ENCODE data around the gene CFAP65. TPM values are rescaled to one million over a fixed set of nuclear protein-coding genes. Genes with fewer than 3 reads are reported as not detected.

Gene CFAP65
- total RNA-seq, 1 donor from 2014 or later: 0.18 TPM

- intact Hi-C loops (cut with DNase I): loop anchor here (10.0 kb wide), 1 partner anchor 130 kb away; no protein-coding TSS in a partner anchor
- no peak for ATAC-seq
- no peak for DNase-seq (ENCODE audit: low spot score)
Measured at GRCh38 chr2:218984239-218985020, 56.9 kb downstream of the CFAP65 start.

DNA sequence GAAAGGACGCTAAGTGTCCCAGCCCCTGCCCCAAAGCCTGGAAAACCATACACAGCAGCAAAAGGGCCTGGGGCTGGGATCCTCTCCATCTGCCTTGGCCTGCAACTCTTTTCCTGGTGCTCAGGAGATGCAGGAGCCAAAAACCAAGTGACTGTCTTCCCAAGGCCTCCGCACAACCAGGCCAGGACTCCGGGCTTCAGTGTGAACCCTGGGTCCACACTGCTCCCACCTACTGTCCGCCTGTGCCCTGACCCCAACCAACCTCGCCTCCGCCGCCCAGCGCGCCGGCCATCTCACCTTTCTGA is 57.4 kb downstream of the CFAP65 start:
- no peak for DNase-seq (ENCODE audit: low spot score)
- intact Hi-C loops (cut with DNase I): loop anchor here (10.0 kb wide), 1 partner anchor 131 kb away; no protein-coding TSS in a partner anchor
- no peak for ATAC-seq

DNA sequence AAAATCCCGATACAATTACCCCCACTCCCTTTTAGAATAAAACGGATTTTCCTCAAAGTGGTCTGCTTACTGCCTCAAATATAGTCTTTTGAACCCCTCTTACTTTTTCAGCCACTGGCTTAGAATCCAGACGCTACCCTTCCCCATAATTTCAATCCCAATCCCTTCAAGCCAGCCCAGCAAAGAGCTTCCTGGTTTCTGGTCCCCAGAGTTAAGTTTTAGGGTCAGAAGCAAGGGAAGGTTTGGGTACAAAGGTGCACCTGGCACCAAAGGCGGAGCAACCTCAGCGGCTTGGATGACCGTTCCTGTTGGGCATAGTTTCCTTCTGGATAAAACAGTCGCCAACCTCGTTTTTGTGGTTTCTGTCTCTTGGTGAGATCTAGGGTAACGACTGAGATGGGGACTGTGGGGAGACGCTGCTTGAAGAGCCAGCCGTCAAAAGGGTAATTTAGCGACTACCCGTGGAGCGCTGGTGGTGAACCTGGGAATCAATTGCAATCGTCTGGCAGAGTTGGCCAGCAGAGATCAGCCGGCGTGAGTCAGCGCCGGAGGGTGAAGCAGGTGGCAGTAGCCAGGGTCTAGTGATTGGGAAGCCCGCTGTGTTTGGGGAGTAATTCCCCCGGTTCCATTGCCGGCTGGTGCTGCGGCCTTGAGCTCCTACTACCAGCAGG is 57.9 kb downstream of the CFAP65 start:
- ATAC-seq (no peak), DNase-seq (ENCODE audit: low spot score) (no peak)
- intact Hi-C loops (cut with DNase I): loop anchor here (10.0 kb wide), 1 partner anchor 131 kb away; no protein-coding TSS in a partner anchor

GRCh38 chr2:218982586-218983262 is 58.6 kb downstream of the CFAP65 start:
- DNase-seq (ENCODE audit: low spot score): no peak
- no peak for ATAC-seq
- intact Hi-C loops (cut with DNase I): loop anchor here (10.0 kb wide), 1 partner anchor 132 kb away; no protein-coding TSS in a partner anchor

DNA sequence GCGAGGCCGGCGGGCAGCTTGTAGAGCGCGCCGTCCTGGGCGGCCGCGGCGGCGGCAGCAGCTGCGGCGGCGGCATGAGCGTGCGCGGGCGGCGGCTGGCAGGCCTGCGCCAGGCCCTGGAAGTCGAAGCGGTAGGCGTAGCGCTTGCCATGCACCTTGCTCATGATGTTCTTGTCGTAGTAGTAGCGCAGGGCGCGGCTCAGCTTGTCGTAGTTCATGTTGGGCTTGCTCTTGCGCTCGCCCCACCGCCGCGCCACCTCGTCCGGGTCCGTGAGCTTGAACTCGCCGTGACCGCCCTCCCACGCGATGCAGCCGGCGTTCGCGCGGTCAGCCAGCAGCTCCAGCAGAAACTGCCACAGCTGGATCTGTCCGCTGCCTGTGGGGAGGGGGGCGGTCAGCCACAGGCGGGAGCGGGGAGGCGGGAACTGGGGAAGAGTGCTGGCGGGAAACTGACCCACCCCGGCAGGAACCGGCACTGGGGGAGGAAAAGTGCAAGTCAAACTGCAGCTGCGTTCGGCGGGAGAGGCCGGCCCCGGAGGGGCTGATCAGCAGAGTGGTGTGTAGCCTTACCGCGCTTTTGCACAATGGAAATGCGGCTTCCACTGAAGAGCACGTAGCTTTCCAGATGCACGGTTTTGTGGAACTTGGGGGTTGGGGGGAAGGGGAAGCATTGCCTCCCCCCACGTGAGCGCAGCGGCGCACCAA is 59.3 kb downstream of the CFAP65 start:
- DNase-seq (ENCODE audit: low spot score): no peak
- ATAC-seq: no peak
- intact Hi-C loops (cut with DNase I): loop anchor here (10.0 kb wide), 1 partner anchor 133 kb away; no protein-coding TSS in a partner anchor

DNA sequence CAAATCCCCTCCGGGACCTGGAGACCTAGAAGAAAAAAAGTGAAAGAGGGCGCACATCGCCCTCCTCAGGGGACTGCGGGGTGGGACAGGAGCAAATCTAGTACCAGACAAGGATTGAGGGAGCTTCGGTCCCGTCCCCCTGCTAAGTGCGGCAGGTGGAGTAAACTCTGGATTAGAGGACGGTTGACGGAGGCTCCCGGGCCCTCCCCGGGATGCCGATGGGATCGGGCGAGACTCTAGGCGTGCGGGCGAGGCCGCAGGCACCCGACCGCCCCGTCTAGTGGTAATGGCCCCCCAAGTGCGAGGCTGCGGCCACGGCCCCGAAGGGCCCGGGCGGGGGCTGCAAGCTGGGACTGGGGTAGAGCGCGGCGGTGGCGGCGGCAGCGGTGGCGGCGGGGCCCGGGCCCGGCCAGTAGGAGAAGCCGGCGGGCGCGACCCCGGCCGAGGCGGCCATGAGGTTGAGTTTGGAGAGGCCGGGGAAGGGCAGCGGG is 59.9 kb downstream of the CFAP65 start:
- no peak for ATAC-seq
- no peak for DNase-seq (ENCODE audit: low spot score)
- intact Hi-C loops (cut with DNase I): loop anchor here (10.0 kb wide), 1 partner anchor 133 kb away; no protein-coding TSS in a partner anchor

- DNase-seq (ENCODE audit: low spot score): no peak
- intact Hi-C loops (cut with DNase I): loop anchor here (10.0 kb wide), 1 partner anchor 134 kb away; no protein-coding TSS in a partner anchor
- no peak for ATAC-seq
Measured at GRCh38 chr2:218980735-218981389, 60.5 kb downstream of the CFAP65 start.

DNA sequence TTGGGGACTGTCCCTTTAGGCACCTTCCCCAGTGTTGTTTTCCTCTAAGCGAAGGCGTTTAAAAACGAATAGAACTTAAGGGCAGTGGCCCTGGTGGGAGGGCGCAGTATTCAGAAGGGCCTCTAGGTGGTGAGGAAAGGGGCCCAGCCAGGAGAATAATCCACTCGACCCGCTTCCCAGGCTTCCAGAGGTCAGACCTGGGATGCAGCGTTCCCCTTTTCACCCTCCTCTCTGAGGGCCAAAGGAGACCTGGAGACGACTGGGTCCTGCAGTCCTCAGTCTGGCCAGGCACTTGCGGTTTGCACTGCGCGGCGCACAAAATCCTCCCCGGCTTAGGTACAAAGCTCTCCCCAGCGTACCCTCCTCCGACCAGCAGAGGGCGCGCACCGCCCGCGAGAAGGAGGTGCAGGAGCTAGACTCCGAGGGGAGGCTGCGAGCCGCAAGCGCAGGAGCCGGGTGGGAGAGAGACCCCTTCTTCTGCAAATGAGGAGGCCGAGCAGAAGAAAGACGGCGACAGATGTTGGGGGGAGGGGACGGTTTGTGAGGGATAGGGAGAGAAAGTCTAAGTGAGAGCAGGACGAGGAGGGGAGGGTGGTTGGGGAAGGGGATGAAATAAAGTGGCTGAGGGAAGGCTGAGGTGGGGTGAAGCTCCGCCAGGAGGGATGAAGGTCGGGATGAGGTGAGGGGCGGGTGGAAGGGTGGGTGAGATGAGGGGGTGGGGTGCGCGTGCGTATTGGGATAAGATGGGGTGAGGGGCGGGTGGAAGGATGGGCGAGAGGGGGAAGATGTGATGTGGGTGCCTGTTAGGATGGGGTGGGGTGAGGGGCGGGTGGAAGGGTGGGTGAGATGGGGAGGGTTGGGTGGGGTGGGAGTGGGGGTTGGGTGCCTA is 61.2 kb downstream of the CFAP65 start:
- intact Hi-C loops (cut with DNase I): loop anchor here (10.0 kb wide), 1 partner anchor 135 kb away; no protein-coding TSS in a partner anchor
- ATAC-seq (peak; percentile 87), DNase-seq (ENCODE audit: low spot score) (peak; percentile 90)

DNA sequence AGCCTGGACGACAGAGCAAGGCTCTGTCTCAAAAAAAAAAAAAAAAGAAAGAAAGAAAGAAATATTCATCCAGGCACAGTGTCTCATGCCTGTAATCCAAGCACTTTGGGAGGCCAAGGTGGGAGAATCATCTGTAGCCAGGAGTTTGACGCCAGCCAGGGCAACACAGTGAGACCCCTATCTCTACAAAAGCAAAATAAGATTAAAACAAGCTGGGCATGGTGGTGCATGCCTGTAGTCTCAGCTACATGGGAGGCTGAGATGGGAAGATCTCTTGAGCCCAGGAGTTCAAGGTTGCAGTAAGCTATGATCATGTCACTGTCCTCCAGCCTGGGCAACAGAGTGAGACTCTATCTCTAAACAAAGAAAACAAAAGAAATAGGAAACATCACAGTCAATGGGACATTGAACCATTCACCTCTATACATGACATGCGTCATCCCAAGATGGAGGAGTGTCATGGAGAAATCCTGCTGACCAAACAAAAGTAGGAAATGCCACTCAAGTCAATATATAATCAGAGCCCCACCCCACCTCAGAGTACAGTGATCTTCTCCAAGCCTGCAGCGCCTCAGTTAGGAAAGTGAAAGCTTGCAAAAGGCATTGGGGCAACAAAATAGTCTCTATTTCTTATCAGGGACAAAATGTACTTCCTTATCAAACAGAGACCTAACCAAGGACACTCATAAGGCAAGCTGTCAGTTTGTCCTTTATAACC is 66.1 kb downstream of the CFAP65 start:
- intact Hi-C loops (cut with DNase I): no loop called here
- DNase-seq (ENCODE audit: low spot score) (no peak), ATAC-seq (no peak)

- ATAC-seq (no peak), DNase-seq (ENCODE audit: low spot score) (no peak)
- intact Hi-C loops (cut with DNase I): no loop called here
Measured at GRCh38 chr2:218970894-218971293, 70.4 kb downstream of the CFAP65 start.

DNA sequence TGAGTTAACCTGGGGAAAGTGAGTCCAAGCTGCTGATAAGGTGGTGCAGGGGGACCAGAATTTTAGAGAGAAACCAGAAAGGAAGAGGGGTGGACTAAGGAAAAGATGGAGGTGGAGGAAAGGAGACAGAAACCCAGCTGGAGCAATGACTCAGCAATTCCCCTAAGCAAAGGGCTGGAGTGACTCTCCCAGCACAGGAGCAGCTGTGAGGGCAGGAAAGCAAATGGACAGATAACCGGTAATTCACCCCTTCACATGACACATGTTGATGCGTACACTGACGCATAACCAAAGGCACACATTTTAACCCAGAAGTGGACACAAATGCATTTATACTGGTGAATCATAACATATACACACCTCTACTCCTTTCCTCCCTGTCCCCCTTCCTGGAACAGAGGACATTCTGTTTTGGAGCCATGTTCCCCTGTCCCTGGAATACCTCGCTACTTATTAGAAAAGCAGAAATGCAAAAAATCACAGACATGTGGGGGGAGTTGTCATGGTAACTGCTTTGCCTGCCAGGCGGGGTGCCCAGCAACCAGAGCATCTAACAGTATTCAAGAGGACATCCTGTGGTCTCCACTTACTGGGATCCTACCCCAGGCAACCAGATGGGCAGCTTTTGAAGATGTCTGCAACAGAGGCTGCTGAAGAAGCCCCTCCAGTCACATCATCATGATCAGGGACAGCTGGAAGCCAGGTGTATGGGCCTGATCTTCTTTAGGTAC is 77.1 kb downstream of the CFAP65 start:
- intact Hi-C loops (cut with DNase I): no loop called here
- ATAC-seq (no peak), DNase-seq (ENCODE audit: low spot score) (no peak)

DNA sequence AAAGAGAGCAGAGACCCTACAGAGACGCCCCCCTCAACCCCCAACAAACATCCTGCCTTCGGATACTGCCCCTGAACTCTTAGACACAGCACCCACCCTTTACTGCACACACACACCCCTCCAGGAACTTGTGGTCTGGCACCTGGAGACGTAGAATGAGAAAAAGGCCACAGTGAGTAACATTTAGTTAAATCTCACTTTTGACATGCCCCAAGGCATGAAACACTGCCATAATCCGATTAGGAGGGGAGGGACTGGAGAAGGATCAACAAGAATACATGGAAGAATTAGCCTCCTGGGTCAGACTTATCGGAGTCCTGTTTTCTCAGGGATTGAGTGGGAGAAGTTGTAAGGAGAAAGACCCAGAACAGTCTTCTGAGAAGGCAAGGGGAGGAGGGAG is 77.7 kb downstream of the CFAP65 start:
- ATAC-seq: no peak
- intact Hi-C loops (cut with DNase I): no loop called here

DNA sequence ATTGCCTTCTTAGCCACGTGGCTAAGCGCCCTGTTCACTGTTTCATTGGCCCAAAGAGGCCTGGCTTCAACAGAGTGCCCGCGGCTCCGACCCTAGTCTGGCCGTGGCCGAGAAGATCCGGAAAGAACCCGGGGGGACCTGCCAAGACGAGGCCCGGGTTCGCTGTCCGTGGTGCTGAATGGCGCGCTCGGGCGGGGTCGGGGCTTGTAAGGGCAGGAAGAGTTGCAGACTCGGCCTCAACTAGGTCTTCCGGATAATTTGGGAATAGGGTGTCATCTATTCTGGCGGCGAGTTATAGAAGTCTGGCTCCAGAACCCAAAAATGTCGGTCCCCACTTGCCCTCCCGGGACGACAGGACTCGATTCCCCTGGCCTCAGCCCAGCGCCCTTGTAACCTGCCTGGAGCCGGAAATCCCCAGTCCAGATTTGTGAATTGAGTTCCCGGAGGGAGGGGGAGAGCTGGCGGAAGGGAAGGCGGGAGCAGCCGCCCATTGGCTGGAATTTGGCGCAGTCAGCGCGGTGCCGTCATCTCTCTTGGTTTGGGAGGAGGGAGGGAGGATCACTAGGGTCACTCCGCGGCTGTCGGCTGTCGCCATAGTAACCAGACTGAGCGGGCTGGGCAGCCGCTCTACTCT is 78.3 kb downstream of the CFAP65 start:
- DNase-seq (ENCODE audit: low spot score): peak; percentile 84
- ATAC-seq: peak; percentile 54
- intact Hi-C loops (cut with DNase I): no loop called here

More for the DNA sequence above, 77.7 kb downstream of the CFAP65 start:
- no peak for DNase-seq (ENCODE audit: low spot score)

DNA sequence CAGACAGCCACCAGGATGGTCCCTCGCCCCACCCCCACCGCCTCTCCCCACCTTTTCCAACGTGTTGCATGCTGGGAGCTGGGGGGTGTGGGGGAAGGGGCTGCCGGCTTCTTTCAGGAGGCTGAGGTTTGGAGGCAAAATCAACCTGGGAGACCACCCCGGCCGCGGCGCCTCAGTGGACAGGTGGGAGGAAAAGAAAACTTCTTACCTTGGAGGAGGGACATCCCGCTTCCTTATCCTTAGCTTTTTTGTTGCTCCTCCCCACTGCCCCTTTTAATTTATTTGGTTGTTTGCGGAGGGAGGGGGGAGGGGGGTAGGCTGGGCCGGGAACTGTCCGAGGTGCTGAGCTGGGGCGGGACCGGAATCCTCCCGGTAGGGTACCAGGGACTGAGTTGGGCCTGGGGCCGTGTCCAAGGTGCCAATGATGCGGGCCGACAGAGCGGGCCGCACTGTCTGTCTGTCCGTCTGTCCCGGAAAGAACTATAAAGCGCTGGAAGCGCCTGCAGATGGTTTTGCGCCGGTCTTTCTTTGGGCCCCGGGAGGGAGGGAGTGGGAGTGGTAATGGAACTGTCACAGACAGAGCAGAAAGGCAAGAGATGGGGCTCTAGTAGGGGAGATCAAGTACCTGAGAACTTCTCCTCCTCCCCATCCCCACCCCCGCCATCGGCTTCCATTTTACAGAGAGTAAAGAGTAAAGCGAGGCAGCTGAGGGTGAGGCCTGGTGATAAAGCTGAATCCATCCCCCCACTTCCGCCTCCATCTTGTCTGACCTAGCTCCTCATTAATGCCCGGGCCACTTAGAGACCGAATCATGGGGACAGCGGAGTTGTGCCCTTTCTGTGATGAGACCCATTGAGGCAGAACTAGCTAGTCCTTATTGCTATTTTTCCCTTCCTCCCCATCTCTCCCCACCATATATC is 79.4 kb downstream of the CFAP65 start:
- intact Hi-C loops (cut with DNase I): no loop called here
- no peak for DNase-seq (ENCODE audit: low spot score)

DNA sequence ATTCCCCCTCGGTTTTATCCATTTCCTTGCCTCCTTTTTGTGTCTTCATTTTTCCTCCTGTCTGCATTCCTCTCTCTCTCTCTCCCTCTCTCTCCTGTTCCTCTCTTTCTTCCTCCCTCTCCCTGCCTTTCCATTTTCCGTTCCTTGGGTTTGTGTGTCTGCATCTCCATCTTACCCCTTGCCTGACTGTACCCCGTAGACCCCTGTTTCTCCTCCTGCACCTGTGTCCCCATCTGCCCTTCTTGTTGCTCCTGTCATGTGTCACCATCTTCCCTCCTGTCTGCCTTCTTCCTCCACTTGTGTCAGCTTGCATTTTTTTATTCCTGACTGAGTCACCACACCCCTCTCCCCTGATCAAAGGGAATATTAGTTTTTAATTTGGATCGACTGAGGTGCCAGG is 80.1 kb downstream of the CFAP65 start:
- ATAC-seq: no peak
- DNase-seq (ENCODE audit: low spot score): no peak
- intact Hi-C loops (cut with DNase I): no loop called here

More for the DNA sequence above, 79.4 kb downstream of the CFAP65 start:
- ATAC-seq: no peak

All from sciatic nerve (tissue), 2 donors.